NCI-H2171 (cell line): ENCODE measurements around the gene ACTL6B.

Experiments used
- DNase-seq: peaks from one replicate; lab custom pipeline; 2025; lab: John Stamatoyannopoulos, UW

Gene ACTL6B

GRCh38 chr7:100683659-100684533 lies 27.6 kb upstream of the ACTL6B start:
- DNase-seq, result no peak

- DNase-seq, result no peak
Measured at GRCh38 chr7:100682991-100683658, 26.9 kb upstream of the ACTL6B start.

GRCh38 chr7:100682228-100682741 lies 26.0 kb upstream of the ACTL6B start:
- no peak for DNase-seq

GRCh38 chr7:100681491-100682227 lies 25.4 kb upstream of the ACTL6B start:
- DNase-seq, result no peak

GRCh38 chr7:100680576-100681271 lies 24.5 kb upstream of the ACTL6B start:
- DNase-seq, result no peak

- DNase-seq, result no peak
Measured at GRCh38 chr7:100679927-100680575, 23.8 kb upstream of the ACTL6B start.

GRCh38 chr7:100679129-100679926 lies 23.1 kb upstream of the ACTL6B start:
- DNase-seq, result no peak

- DNase-seq, result no peak
Measured at GRCh38 chr7:100678291-100678984, 22.2 kb upstream of the ACTL6B start.

- DNase-seq, result no peak
Measured at GRCh38 chr7:100677308-100678267, 21.3 kb upstream of the ACTL6B start.

GRCh38 chr7:100676501-100677306 lies 20.5 kb upstream of the ACTL6B start:
- DNase-seq, result no peak

- DNase-seq, result no peak
Measured at GRCh38 chr7:100675581-100676350, 19.5 kb upstream of the ACTL6B start.

GRCh38 chr7:100675105-100675451 lies 18.8 kb upstream of the ACTL6B start:
- DNase-seq, result peak; percentile 23

GRCh38 chr7:100674411-100675104 lies 18.3 kb upstream of the ACTL6B start:
- DNase-seq, result peak; percentile 8

- no peak for DNase-seq
Measured at GRCh38 chr7:100673942-100674410, 17.7 kb upstream of the ACTL6B start.

GRCh38 chr7:100673302-100673941 lies 17.2 kb upstream of the ACTL6B start, which contains the start of gene GNB2:
TSS of gene GNB2 (plus strand) at chr7:100673740. CDS start at chr7:100676266, 2,526 bp downstream.
- peak; percentile 99 for DNase-seq
